Caco-2 (cell line): ENCODE data around the gene WAPL. TPM values are rescaled to one million over a fixed set of nuclear protein-coding genes. Genes with fewer than 3 reads are reported as not detected.

Experiments used
- BruUV-seq: library from RNA; stranded (reverse); fragments of 400-500 nt; replicated peaks from 2 replicates; lab custom pipeline; 2021; lab: Mats Ljungman, UMichigan
- CTCF ChIA-PET: fragments of 300-600 bp; sonication (Branson Sonifier 250); formaldehyde crosslinking; loops from one replicate; lab custom pipeline; 2022; ENCODE audit warnings: antibody characterized with exemption; lab: Charles Lee
- POLR2A ChIA-PET: fragments of 300-600 bp; sonication (Branson Sonifier 250); formaldehyde crosslinking; loops from one replicate; lab custom pipeline; 2022; ENCODE audit warnings: antibody characterized with exemption; lab: Charles Lee
- DNase-seq, 2 experiments: peaks; one replicate each; pipeline versions ENCODE4 v3.0.0 to v3.0.0-alpha.2; 2020 to 2022
- H3K27me3 ChIP-seq: replicated peaks from 2 replicates; pipeline ENCODE4 v1.6.0; 2011; ENCODE audit warnings: low read length; ENCODE audit not compliant: control insufficient read depth, insufficient read depth
- H3K36me3 ChIP-seq: 2 replicates; pipeline ENCODE4 v1.5.1; 2011; ENCODE audit warnings: low read length; ENCODE audit not compliant: control insufficient read depth, insufficient read depth
- H3K4me1 ChIP-seq: fragments of 250-450 bp; sonication (Bioruptor Pico); 2 replicates; pipeline ENCODE4 v1.5.1; 2020; ENCODE audit warnings: mild to moderate bottlenecking
- H3K4me3 ChIP-seq: 2 replicates; pipeline ENCODE4 v1.5.1; 2011; ENCODE audit warnings: low read depth, mild to moderate bottlenecking, control low read depth, low read length
- H3K9me3 ChIP-seq: fragments of 250-450 bp; sonication (Bioruptor Pico); 2 replicates; pipeline ENCODE4 v1.5.1; 2020; ENCODE audit warnings: mild to moderate bottlenecking, moderate library complexity
- H3K27ac Mint-ChIP-seq: one replicate; pipeline ENCODE4 v1.8.0; 2022; ENCODE audit warnings: mixed read lengths; ENCODE audit not compliant: unreplicated experiment
- H3K27me3 Mint-ChIP-seq: one replicate; pipeline ENCODE4 v1.8.0; 2022; ENCODE audit warnings: mixed read lengths; ENCODE audit not compliant: insufficient read depth, unreplicated experiment
- H3K36me3 Mint-ChIP-seq: one replicate; pipeline ENCODE4 v1.8.0; 2022; ENCODE audit warnings: mild to moderate bottlenecking, mixed read lengths; ENCODE audit not compliant: insufficient read depth, unreplicated experiment
- H3K4me1 Mint-ChIP-seq: one replicate; pipeline ENCODE4 v1.8.0; 2022; ENCODE audit warnings: low read depth, mixed read lengths; ENCODE audit not compliant: unreplicated experiment
- H3K4me3 Mint-ChIP-seq: one replicate; pipeline ENCODE4 v1.8.0; 2022; ENCODE audit warnings: mild to moderate bottlenecking, moderate library complexity, mixed read lengths; ENCODE audit not compliant: unreplicated experiment
- H3K9me3 Mint-ChIP-seq: one replicate; pipeline ENCODE4 v1.8.0; 2022; ENCODE audit warnings: mixed read lengths; ENCODE audit not compliant: unreplicated experiment
- CTCF ChIP-seq, 2 experiments: fragments of 200-600 bp in 1 of 2; IDR thresholded peaks; 1 replicate in 1 of 2; 2 replicates in 1 of 2; pipeline versions ENCODE4 v1.5.1 to v1.8.0; 2011 to 2022; ENCODE audit warnings: antibody characterized with exemption in 1 of 2, control low read depth in 1 of 2, inconsistent platforms in 1 of 2, low read depth in 1 of 2, low read length in 1 of 2, mild to moderate bottlenecking in 1 of 2, moderate library complexity in 1 of 2; ENCODE audit not compliant: insufficient read depth in 1 of 2, severe bottlenecking in 1 of 2, unreplicated experiment in 1 of 2
- intact Hi-C: fragments of 100-400 bp; cut with micrococcal nuclease; formaldehyde crosslinking; loops from one replicate; pipeline ENCODE4 v1.10.0; 2022; ENCODE audit not compliant: unreplicated experiment
- total RNA-seq: library from RNA; stranded (reverse); gene quantifications from 2 replicates; pipeline ENCODE4 v1.2.3, GENCODE V29; 2022

WAPL gene
- total RNA-seq, 1 experiment from 2014 or later: 49.2 TPM

GRCh38 chr10:86489071-86489810 is 32.4 kb downstream of the WAPL start:
- Mint-ChIP-seq H3K9me3 (no peaks in the 10 kb centered on the region), H3K36me3 (peaks cover 65% of the 10 kb centered on the region), H3K27me3 (no peaks in the 10 kb centered on the region), H3K4me3 (no peak overlapping the region), H3K4me1 (no peaks in the 10 kb centered on the region), H3K27ac (no peak overlapping the region)
- no TSS peak for BruUV-seq
- Histone ChIP-seq H3K9me3 (no peaks in the 10 kb centered on the region), H3K27me3 (no peaks in the 10 kb centered on the region), H3K4me1 (no peaks in the 10 kb centered on the region), H3K36me3 (peaks cover under 1% of the 10 kb centered on the region; the same call in 1 of the 2 replicates), H3K4me3 (no peak overlapping the region)
- intact Hi-C loops: no loop called here
- DNase-seq: no peak
- TF ChIP-seq CTCF (IDR thresholded peaks at IDR 0.05; ENCODE audit: insufficient read depth in 1 of 2, low read depth in 1 of 2, low read length in 1 of 2, severe bottlenecking in 1 of 2, unreplicated experiment in 1 of 2): no peak
- POLR2A ChIA-PET: no interaction called here
- CTCF ChIA-PET: no interaction called here

GRCh38 chr10:86486856-86487255 is 34.7 kb downstream of the WAPL start:
- ChIA-PET POLR2A (no interaction called here), CTCF (no interaction called here)
- no peak overlapping the region for H3K4me3 Mint-ChIP-seq
- Histone ChIP-seq H3K9me3 (no peaks in the 10 kb centered on the region), H3K27me3 (no peaks in the 10 kb centered on the region), H3K4me1 (no peaks in the 10 kb centered on the region), H3K4me3 (no peak overlapping the region), H3K36me3 (peaks cover 2% of the 10 kb centered on the region; the same call in 1 of the 2 replicates)
- H3K27me3 Mint-ChIP-seq: no peaks in the 10 kb centered on the region
- peaks cover 61% of the 10 kb centered on the region for H3K36me3 Mint-ChIP-seq
- no peak overlapping the region for H3K27ac Mint-ChIP-seq
- H3K4me1 Mint-ChIP-seq: no peaks in the 10 kb centered on the region
- DNase-seq: no peak
- no peaks in the 10 kb centered on the region for H3K9me3 Mint-ChIP-seq
- TF ChIP-seq CTCF (IDR thresholded peaks at IDR 0.05; ENCODE audit: insufficient read depth in 1 of 2, low read depth in 1 of 2, low read length in 1 of 2, severe bottlenecking in 1 of 2, unreplicated experiment in 1 of 2): no peak
- no TSS peak for BruUV-seq
- intact Hi-C loops: no loop called here

GRCh38 chr10:86483664-86484063 is 37.9 kb downstream of the WAPL start:
- no peak overlapping the region for H3K27ac Mint-ChIP-seq
- BruUV-seq: no TSS peak
- H3K36me3 ChIP-seq: peaks cover 2% of the 10 kb centered on the region; the same call in 1 of the 2 replicates

More at GRCh38 chr10:86483664-86484063, 37.9 kb downstream of the WAPL start:
- Mint-ChIP-seq H3K4me3 (no peak overlapping the region), H3K27me3 (no peaks in the 10 kb centered on the region), H3K36me3 (peaks cover 59% of the 10 kb centered on the region), H3K9me3 (no peaks in the 10 kb centered on the region), H3K4me1 (no peaks in the 10 kb centered on the region)
- H3K9me3 ChIP-seq: no peaks in the 10 kb centered on the region
- no peaks in the 10 kb centered on the region for H3K4me1 ChIP-seq
- no peaks in the 10 kb centered on the region for H3K27me3 ChIP-seq
- ChIA-PET CTCF (no interaction called here), POLR2A (no interaction called here)
- intact Hi-C loops: no loop called here
- no peak for DNase-seq
- no peak for TF ChIP-seq CTCF (IDR thresholded peaks at IDR 0.05; ENCODE audit: insufficient read depth in 1 of 2, low read depth in 1 of 2, low read length in 1 of 2, severe bottlenecking in 1 of 2, unreplicated experiment in 1 of 2)
- no peak overlapping the region for H3K4me3 ChIP-seq
